Fibroblast of villous mesenchyme (primary cell): ENCODE data around the gene CDO1. TPM values are rescaled to one million over a fixed set of nuclear protein-coding genes. Genes with fewer than 3 reads are reported as not detected.

Experiments used
- small RNA-seq: library from RNA; depleted of rRNA; stranded (forward); fragments of <200 nt; gene quantifications from one replicate; pipeline ENCODE3, GENCODE V24; 2012
- total RNA-seq: library from RNA; depleted of rRNA; stranded (reverse); fragments of >200 nt; gene quantifications from 2 replicates; pipeline ENCODE4 v1.2.3, GENCODE V29; 2012

CDO1 gene
- total RNA-seq, 1 donor: 2.6 TPM

Small RNA genes within 50 kb of the gene (small RNA-seq; reads per million reads assigned to genes)
- 1.7 reads per million, percentile 42 among the genes with 10 or more reads in this experiment for gene RNU2-49P

Other genes with a start within 250 kb of the CDO1 start
- gene TICAM2, start 214.2 kb downstream of the CDO1 start, total RNA-seq: 6.9 and 7.1 TPM in 2 replicates
- gene TMED7, start 190.6 kb downstream of the CDO1 start, total RNA-seq: 134 and 234 TPM in 2 replicates
- gene ATG12, start 24.9 kb upstream of the CDO1 start, total RNA-seq: 64.7 and 65.6 TPM in 2 replicates
- gene AP3S1, start 25.3 kb upstream of the CDO1 start, total RNA-seq: 86.7 and 126 TPM in 2 replicates
- gene LVRN, start 145.8 kb upstream of the CDO1 start, total RNA-seq: under 0.01 and 0.64 TPM in 2 replicates
- not detected in 2 replicates for gene ARL14EPL, start 215.8 kb upstream of the CDO1 start, total RNA-seq